HCT116 (cell line): ENCODE data around the gene MNAT1. TPM values are rescaled to one million over a fixed set of nuclear protein-coding genes. Genes with fewer than 3 reads are reported as not detected.

Experiments
- ATAC-seq: fragments of 200-7000 bp; cut with Tn5 transposase; 2 replicates; pipeline ENCODE4 v1.9.1; 2020; ENCODE audit warnings: mild to moderate bottlenecking, moderate library complexity
- BruUV-seq: library from RNA; stranded (reverse); fragments of 400-500 nt; replicated peaks from 2 replicates; lab custom pipeline; 2021; lab: Mats Ljungman, UMichigan
- CTCF ChIA-PET: fragments of 300-600 bp; sonication (Branson Sonifier 250); formaldehyde crosslinking; loops from one replicate; lab custom pipeline; 2021; ENCODE audit warnings: antibody characterized with exemption; lab: Charles Lee
- POLR2A ChIA-PET: fragments of 300-600, 350-600 bp; sonication (Branson Sonifier 250); formaldehyde crosslinking; loops from one replicate; lab custom pipeline; 2021; ENCODE audit warnings: antibody characterized with exemption; lab: Charles Lee
- RAD21 ChIA-PET, 2 experiments: fragments of 300-600 bp; sonication (Branson Sonifier 250); formaldehyde crosslinking; loops; one replicate each; lab custom pipeline; 2023; ENCODE audit warnings: low total read pairs in 2 of 2; ENCODE audit not compliant: uncharacterized antibody in 2 of 2, unreplicated experiment in 2 of 2, low non-redundant PET in 1 of 2; lab: Charles Lee
- DNase-seq: peaks from one replicate; pipeline ENCODE4 v3.0.0-alpha.2; 2010; ENCODE audit warnings: low read depth, low spot score
- H2AFZ ChIP-seq: fragments of 200-600 bp; shearing (Covaris generic), sonication (generic); 2 replicates; pipeline ENCODE4 v1.6.1; 2017; ENCODE audit warnings: low read depth, mixed run types, mixed read lengths, antibody characterized with exemption, low read length; ENCODE audit not compliant: poor library complexity, severe bottlenecking
- H3K27ac ChIP-seq: 2 replicates; pipeline ENCODE4 v1.5.1; 2012; ENCODE audit warnings: low read depth, low read length
- H3K27me3 ChIP-seq: fragments of 200-600 bp; sonication (generic); 2 replicates; pipeline ENCODE4 v1.6.1; 2016; ENCODE audit warnings: mixed run types, low read length, mixed read lengths; ENCODE audit not compliant: insufficient read depth
- H3K36me3 ChIP-seq, 2 experiments: fragments of 200-500 bp in 1 of 2; fragments of 200-600 bp in 1 of 2; sonication (Bioruptor generic) in 1 of 2; sonication (generic) in 1 of 2; 2 replicates each; pipeline versions ENCODE4 v1.5.1 to v1.6.1; 2014 to 2016; ENCODE audit warnings: low read length in 2 of 2, inconsistent platforms in 1 of 2, mixed read lengths in 1 of 2, mixed run types in 1 of 2; ENCODE audit not compliant: insufficient read depth in 2 of 2, control insufficient read depth in 1 of 2
- H3K4me1 ChIP-seq, 2 experiments: fragments of 200-600 bp in 1 of 2; sonication (generic) in 1 of 2; 2 replicates each; pipeline versions ENCODE4 v1.5.1 to v1.6.1; 2012 to 2017; ENCODE audit warnings: low read length in 2 of 2, inconsistent platforms in 1 of 2, mild to moderate bottlenecking in 1 of 2, mixed read lengths in 1 of 2, mixed run types in 1 of 2, moderate library complexity in 1 of 2; ENCODE audit not compliant: insufficient read depth in 2 of 2, control insufficient read depth in 1 of 2
- H3K4me2 ChIP-seq: fragments of 200-600 bp; sonication (generic); 2 replicates; pipeline ENCODE4 v1.6.1; 2017; ENCODE audit warnings: mixed run types, low read length, mixed read lengths
- H3K4me3 ChIP-seq, 2 experiments: fragments of 200-600 bp in 1 of 2; sonication (generic) in 1 of 2; replicated peaks in 1 of 2; 2 replicates each; pipeline ENCODE4 v1.5.1; 2011 to 2016; ENCODE audit warnings: low read length in 2 of 2, control low read depth in 1 of 2, low read depth in 1 of 2, mild to moderate bottlenecking in 1 of 2, mixed read lengths in 1 of 2, mixed run types in 1 of 2
- H3K79me2 ChIP-seq: fragments of 200-600 bp; sonication (generic); 2 replicates; pipeline ENCODE4 v1.6.1; 2017; ENCODE audit warnings: mild to moderate bottlenecking, mixed run types, low read length, moderate library complexity, mixed read lengths; ENCODE audit not compliant: insufficient read depth
- H3K9ac ChIP-seq: fragments of 200-600 bp; sonication (generic); 2 replicates; pipeline ENCODE4 v1.6.1; 2016; ENCODE audit warnings: low read length, mixed read lengths
- H3K9me2 ChIP-seq: fragments of 200-600 bp; sonication (generic), shearing (Covaris generic); 2 replicates; pipeline ENCODE4 v1.6.1; 2017; ENCODE audit warnings: mixed run types, mild to moderate bottlenecking, moderate library complexity; ENCODE audit not compliant: insufficient read depth
- H3K9me3 ChIP-seq, 2 experiments: fragments of 200-500 bp in 1 of 2; fragments of 200-600 bp in 1 of 2; sonication (Bioruptor generic) in 1 of 2; sonication (generic) in 1 of 2; 2 replicates each; pipeline ENCODE4 v1.6.1; 2014 to 2017; ENCODE audit warnings: low read length in 2 of 2, mixed read lengths in 2 of 2, inconsistent platforms in 1 of 2, low read depth in 1 of 2, mild to moderate bottlenecking in 1 of 2, mixed run types in 1 of 2, moderate library complexity in 1 of 2; ENCODE audit not compliant: control insufficient read depth in 1 of 2, insufficient read depth in 1 of 2
- H4K20me1 ChIP-seq: fragments of 200-600 bp; sonication (generic), shearing (Covaris generic); 2 replicates; pipeline ENCODE4 v1.6.1; 2017; ENCODE audit warnings: mixed run types, mild to moderate bottlenecking, moderate library complexity; ENCODE audit not compliant: insufficient read depth
- CTCF ChIP-seq, 3 experiments: fragments of 200-600 bp in 1 of 3; sonication (generic) in 1 of 3; IDR thresholded peaks in 2 of 3; conservative IDR thresholded peaks in 1 of 3; 2 replicates each; pipeline ENCODE4 v1.5.1; 2012 to 2017; ENCODE audit warnings: low read depth in 2 of 3, low read length in 2 of 3, antibody characterized with exemption in 1 of 3, borderline replicate concordance in 1 of 3, control low read depth in 1 of 3, mild to moderate bottlenecking in 1 of 3, mixed read lengths in 1 of 3, mixed run types in 1 of 3, moderate library complexity in 1 of 3; ENCODE audit not compliant: insufficient read depth in 1 of 3
- EGR1 ChIP-seq: IDR thresholded peaks from 2 replicates; pipeline ENCODE4 v1.6.1; 2012; ENCODE audit warnings: low read depth
- ELF1 ChIP-seq: IDR thresholded peaks from 2 replicates; pipeline ENCODE4 v1.6.1; 2012; ENCODE audit warnings: low read depth, borderline replicate concordance
- MAX ChIP-seq: IDR thresholded peaks from 2 replicates; pipeline ENCODE4 v1.6.1; 2012
- POLR2AphosphoS5 ChIP-seq: IDR thresholded peaks from 2 replicates; pipeline ENCODE4 v1.6.1; 2011; ENCODE audit warnings: mild to moderate bottlenecking, low read depth, low read length, moderate library complexity
- RAD21 ChIP-seq: IDR thresholded peaks from 2 replicates; pipeline ENCODE4 v1.6.1; 2012; ENCODE audit warnings: low read depth, mild to moderate bottlenecking
- TCF7L2 ChIP-seq: IDR thresholded peaks from 2 replicates; pipeline ENCODE4 v1.7.0; 2011; ENCODE audit warnings: borderline replicate concordance, inconsistent platforms; ENCODE audit not compliant: insufficient read depth, insufficient read length; ENCODE audit errors: extremely low read depth
- intact Hi-C: fragments of 100-400 bp; cut with micrococcal nuclease; formaldehyde crosslinking; loops from 2 replicates; pipeline ENCODE4 v1.10.0; 2022
- total RNA-seq: library from RNA; stranded (reverse); gene quantifications from one replicate; pipeline ENCODE4 v1.2.1, GENCODE V29; 2021; ENCODE audit not compliant: unreplicated experiment
- TF ChIP-seq, protein P1 (sequence below): IDR thresholded peaks from 2 replicates; pipeline ENCODE4 v1.6.1; 2012; ENCODE audit warnings: low read depth
- TF ChIP-seq, protein P2 (sequence below): IDR thresholded peaks from 2 replicates; pipeline ENCODE4 v1.6.1; 2011; ENCODE audit warnings: mild to moderate bottlenecking, low read length, moderate library complexity; ENCODE audit not compliant: insufficient replicate concordance; ENCODE audit errors: extremely low read depth

Gene MNAT1
- total RNA-seq, 1 experiment from 2014 or later = 49.3 TPM

DNA sequence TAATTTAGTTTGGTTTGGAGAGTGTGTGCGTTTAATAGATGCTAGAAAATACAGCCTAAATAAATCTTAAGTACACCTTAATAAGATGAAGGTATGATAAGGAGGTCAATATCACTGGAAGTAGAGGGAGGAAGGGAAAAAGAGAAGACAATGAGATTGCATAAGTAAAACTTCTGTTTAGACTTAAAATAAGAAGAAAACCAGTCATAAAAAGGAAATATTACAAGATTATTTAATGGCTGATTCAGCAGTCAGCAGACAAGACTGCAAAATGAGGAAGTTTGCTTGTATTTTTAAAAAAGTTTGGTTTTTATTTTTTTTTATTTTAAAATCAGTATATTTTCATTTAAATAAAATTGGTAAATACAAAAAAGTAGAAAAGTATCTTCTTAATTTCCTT lies 249.6 kb downstream of the MNAT1 start (continued):
- TF ChIP-seq, protein P1, sequence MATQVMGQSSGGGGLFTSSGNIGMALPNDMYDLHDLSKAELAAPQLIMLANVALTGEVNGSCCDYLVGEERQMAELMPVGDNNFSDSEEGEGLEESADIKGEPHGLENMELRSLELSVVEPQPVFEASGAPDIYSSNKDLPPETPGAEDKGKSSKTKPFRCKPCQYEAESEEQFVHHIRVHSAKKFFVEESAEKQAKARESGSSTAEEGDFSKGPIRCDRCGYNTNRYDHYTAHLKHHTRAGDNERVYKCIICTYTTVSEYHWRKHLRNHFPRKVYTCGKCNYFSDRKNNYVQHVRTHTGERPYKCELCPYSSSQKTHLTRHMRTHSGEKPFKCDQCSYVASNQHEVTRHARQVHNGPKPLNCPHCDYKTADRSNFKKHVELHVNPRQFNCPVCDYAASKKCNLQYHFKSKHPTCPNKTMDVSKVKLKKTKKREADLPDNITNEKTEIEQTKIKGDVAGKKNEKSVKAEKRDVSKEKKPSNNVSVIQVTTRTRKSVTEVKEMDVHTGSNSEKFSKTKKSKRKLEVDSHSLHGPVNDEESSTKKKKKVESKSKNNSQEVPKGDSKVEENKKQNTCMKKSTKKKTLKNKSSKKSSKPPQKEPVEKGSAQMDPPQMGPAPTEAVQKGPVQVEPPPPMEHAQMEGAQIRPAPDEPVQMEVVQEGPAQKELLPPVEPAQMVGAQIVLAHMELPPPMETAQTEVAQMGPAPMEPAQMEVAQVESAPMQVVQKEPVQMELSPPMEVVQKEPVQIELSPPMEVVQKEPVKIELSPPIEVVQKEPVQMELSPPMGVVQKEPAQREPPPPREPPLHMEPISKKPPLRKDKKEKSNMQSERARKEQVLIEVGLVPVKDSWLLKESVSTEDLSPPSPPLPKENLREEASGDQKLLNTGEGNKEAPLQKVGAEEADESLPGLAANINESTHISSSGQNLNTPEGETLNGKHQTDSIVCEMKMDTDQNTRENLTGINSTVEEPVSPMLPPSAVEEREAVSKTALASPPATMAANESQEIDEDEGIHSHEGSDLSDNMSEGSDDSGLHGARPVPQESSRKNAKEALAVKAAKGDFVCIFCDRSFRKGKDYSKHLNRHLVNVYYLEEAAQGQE = no peak
- TF ChIP-seq MAX (no peak), ELF1 (no peak)

DNA sequence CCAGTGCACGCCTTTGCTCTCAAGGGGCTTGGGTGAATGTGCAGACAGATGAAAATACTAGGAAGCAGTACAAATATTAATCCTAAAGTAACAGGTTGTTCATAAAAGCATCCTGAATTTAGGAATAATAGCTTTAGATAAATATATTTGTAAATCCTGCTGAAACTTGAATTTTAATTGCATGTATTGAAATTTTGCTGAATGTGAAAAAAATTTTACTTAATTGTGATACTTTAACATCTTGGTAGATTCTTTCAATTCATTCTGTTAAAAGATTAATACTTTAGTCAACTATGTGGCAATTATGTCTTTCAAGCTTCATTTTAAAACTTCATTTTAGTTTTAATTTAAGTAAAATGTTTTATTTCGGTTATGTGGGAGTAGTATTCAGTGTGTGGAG lies 251.9 kb downstream of the MNAT1 start:
- no peak overlapping the region for H2AFZ ChIP-seq
- H3K27me3 ChIP-seq = no peaks in the 10 kb centered on the region
- H3K4me1 ChIP-seq = peaks cover 0 to 8% of the 10 kb centered on the region in 2 experiments; a peak in 3 of 4 replicates
- H3K9me3 ChIP-seq = no peaks in the 10 kb centered on the region
- no peak overlapping the region for H3K4me2 ChIP-seq
- H3K79me2 ChIP-seq = peaks cover 10% of the 10 kb centered on the region
- H3K9me2 ChIP-seq = no peaks in the 10 kb centered on the region
- no peaks in the 10 kb centered on the region; a peak in 2 of 4 replicates for H3K36me3 ChIP-seq
- H3K9ac ChIP-seq = no peak overlapping the region
- ChIA-PET RAD21 (no interaction called here), CTCF (no interaction called here), POLR2A (no interaction called here)
- H3K27ac ChIP-seq = no peak overlapping the region
- no TSS peak for BruUV-seq
- TF ChIP-seq ELF1 = no peak
- DNase-seq (no peak), ATAC-seq (no peak)
- intact Hi-C loops = no loop called here
- H4K20me1 ChIP-seq = no peaks in the 10 kb centered on the region
- no peak overlapping the region for H3K4me3 ChIP-seq

- Histone ChIP-seq H3K36me3 (no peaks in the 10 kb centered on the region; a peak in 2 of 4 replicates), H3K4me2 (no peak overlapping the region), H3K4me1 (no peaks in the 10 kb centered on the region), H3K27me3 (no peaks in the 10 kb centered on the region), H3K9me2 (no peaks in the 10 kb centered on the region), H4K20me1 (no peaks in the 10 kb centered on the region), H2AFZ (no peak overlapping the region), H3K9ac (no peak overlapping the region), H3K27ac (no peak overlapping the region), H3K79me2 (no peaks in the 10 kb centered on the region), H3K9me3 (no peaks in the 10 kb centered on the region), H3K4me3 (no peak overlapping the region)
- CTCF ChIA-PET = no interaction called here
- intact Hi-C loops = no loop called here
- DNase-seq = no peak
- POLR2A ChIA-PET = no interaction called here
- no TSS peak for BruUV-seq
- no peak for ATAC-seq
- RAD21 ChIA-PET = no interaction called here
- no peak for TF ChIP-seq POLR2AphosphoS5
- no peak for TF ChIP-seq TCF7L2
- no peak for TF ChIP-seq CTCF (IDR thresholded peaks at IDR 0.05 in 2 of 3, conservative IDR thresholded peaks at IDR 0.05 in 1 of 3; ENCODE audit: borderline replicate concordance in 1 of 3, insufficient read depth in 1 of 3, low read depth in 2 of 3, low read length in 2 of 3)
- no peak for TF ChIP-seq RAD21
- no peak for TF ChIP-seq MAX
- TF ChIP-seq, protein P2, sequence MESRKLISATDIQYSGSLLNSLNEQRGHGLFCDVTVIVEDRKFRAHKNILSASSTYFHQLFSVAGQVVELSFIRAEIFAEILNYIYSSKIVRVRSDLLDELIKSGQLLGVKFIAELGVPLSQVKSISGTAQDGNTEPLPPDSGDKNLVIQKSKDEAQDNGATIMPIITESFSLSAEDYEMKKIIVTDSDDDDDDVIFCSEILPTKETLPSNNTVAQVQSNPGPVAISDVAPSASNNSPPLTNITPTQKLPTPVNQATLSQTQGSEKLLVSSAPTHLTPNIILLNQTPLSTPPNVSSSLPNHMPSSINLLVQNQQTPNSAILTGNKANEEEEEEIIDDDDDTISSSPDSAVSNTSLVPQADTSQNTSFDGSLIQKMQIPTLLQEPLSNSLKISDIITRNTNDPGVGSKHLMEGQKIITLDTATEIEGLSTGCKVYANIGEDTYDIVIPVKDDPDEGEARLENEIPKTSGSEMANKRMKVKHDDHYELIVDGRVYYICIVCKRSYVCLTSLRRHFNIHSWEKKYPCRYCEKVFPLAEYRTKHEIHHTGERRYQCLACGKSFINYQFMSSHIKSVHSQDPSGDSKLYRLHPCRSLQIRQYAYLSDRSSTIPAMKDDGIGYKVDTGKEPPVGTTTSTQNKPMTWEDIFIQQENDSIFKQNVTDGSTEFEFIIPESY = no peak
- TF ChIP-seq EGR1 = no peak
Observed at GRCh38 chr14:60989599-60989998, 255.0 kb downstream of the MNAT1 start.
